MM.1S (cell line): ENCODE results near the gene BST1.

Source experiments
- CTCF ChIP-seq: fragments of 300-600 bp; sonication (generic); IDR thresholded peaks from 2 replicates; pipeline ENCODE4 v1.5.1; 2016; ENCODE audit warnings: antibody characterized with exemption, low read length, mixed read lengths
- EZH2 ChIP-seq: fragments of 300-600 bp; sonication (generic); optimal IDR thresholded peaks from 2 replicates; pipeline ENCODE3; 2017; ENCODE audit warnings: low read depth, mild to moderate bottlenecking, antibody characterized with exemption, low read length, mixed read lengths
- EZH2phosphoT487 ChIP-seq: fragments of 300-600 bp; sonication (generic); IDR thresholded peaks from 2 replicates; pipeline ENCODE4 v1.6.1; 2018; ENCODE audit warnings: antibody characterized with exemption, low read length

- TF ChIP-seq CTCF (no peak), EZH2 (no peak), EZH2phosphoT487 (no peak)
These were observed 4.5 kb downstream of the BST1 start for GRCh38 chr4:15707363-15707715.
